Gastrocnemius medialis (tissue), 4 donors: ENCODE results near the gene APEH.

Experiments used
- CTCF ChIP-seq, 5 experiments: fragments of 450-650 bp in 3 of 5; fragments of 200-600 bp in 2 of 5; sonication (generic) in 2 of 5; IDR thresholded peaks in 4 of 5; conservative IDR thresholded peaks in 1 of 5; 1 replicate in 4 of 5; 2 replicates in 1 of 5; pipeline ENCODE4 v1.5.1; 2016 to 2019; ENCODE audit warnings: antibody characterized with exemption in 5 of 5, mild to moderate bottlenecking in 3 of 5, moderate library complexity in 3 of 5
- POLR2A ChIP-seq, 2 donors: fragments of 450-650 bp; IDR thresholded peaks; one replicate each; pipeline ENCODE4 v1.6.1; 2017; ENCODE audit warnings: antibody characterized with exemption in 2 of 2, mild to moderate bottlenecking in 2 of 2, moderate library complexity in 2 of 2

- TF ChIP-seq CTCF (IDR thresholded peaks at IDR 0.05 in 4 of 5, conservative IDR thresholded peaks at IDR 0.05 in 1 of 5) (peak in 4 of 5 experiments; percentile 27 to 51 (median 41)), POLR2A (IDR thresholded peaks at IDR 0.05) (peak; percentile 82 to 83)
Observed at GRCh38 chr3:49689046-49689907, 15.1 kb downstream of the APEH start, which contains the start of the genes MST1 and RNF123.
